HG02870 (cell line): ENCODE data around the gene STUM.
A peak's percentile ranks its signal among the peaks of the same experiment; 100 is the strongest.
"Not testable (repeated sequence)": the region's sequence is repeated elsewhere in the genome, so short reads cannot be mapped to it uniquely, and the experiment has no call there.

Experiments used
- ATAC-seq: cut with Tn5 transposase; IDR thresholded peaks from one replicate; pipeline ENCODE4 v1.9.1; 2021; ENCODE audit warnings: mild to moderate bottlenecking, moderate library complexity; ENCODE audit not compliant: unreplicated experiment

STUM gene

GRCh38 chr1:226635456-226635941, 86.9 kb downstream of the STUM start:
- no peak for ATAC-seq

DNA sequence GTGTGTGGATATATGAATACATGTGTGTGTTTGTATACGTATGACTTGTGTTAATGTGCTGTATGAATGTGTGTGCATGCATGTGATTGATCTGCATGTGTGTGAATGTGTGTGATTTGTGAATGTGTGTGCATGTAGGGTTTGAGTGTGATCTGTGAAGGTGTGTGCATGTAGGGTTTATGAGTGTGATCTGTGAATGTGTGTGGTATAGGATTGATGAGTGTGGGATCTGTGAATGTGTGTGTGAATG, 88.2 kb downstream of the STUM start:
- no peak for ATAC-seq

DNA sequence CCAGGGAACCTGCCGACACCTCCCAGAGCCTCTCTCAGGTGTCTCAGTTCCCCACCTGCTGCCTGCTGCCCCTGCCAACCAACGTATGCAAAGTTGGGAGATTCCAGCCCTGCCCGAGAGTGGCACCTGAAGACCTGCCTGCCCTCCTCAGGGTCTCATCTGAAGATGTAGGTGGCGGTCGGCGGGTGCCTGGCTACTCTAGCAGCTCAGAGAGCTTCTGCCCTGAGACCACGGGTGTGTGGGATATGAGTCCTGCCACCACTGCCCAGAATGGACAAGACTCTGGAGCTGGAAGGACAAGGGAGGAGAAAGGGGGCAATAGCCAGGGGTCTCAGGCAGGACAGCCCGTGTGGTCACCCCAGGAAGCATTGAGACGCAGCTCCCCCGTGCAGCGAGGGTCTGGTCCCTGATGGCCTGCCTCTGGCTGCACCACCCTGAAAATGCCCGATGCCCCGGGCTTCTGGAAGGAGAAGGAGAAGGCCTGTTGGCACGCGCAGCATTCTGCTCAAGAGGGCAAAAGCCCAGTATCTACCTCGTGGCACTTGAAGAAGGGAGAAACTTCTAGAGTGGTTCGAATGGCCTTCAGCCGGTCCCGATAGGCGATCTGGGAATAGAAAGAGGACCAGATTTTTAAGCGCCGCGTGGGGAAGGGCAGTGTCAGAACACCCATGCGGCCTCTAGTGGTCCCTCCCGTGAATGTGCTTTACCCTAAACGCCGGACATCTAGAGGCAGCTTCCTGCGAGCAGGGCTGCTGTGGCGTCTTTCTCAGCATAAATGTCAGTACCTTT, 88.8 kb downstream of the STUM start:
- ATAC-seq, result no peak

- no peak for ATAC-seq
Observed at GRCh38 chr1:226638001-226638601, 89.5 kb downstream of the STUM start.

GRCh38 chr1:226638608-226639007, 90.0 kb downstream of the STUM start:
- ATAC-seq, result no peak

GRCh38 chr1:226639206-226639605, 90.6 kb downstream of the STUM start:
- not testable (repeated sequence) for ATAC-seq

GRCh38 chr1:226639631-226640061, 91.1 kb downstream of the STUM start:
- ATAC-seq, result no peak

DNA sequence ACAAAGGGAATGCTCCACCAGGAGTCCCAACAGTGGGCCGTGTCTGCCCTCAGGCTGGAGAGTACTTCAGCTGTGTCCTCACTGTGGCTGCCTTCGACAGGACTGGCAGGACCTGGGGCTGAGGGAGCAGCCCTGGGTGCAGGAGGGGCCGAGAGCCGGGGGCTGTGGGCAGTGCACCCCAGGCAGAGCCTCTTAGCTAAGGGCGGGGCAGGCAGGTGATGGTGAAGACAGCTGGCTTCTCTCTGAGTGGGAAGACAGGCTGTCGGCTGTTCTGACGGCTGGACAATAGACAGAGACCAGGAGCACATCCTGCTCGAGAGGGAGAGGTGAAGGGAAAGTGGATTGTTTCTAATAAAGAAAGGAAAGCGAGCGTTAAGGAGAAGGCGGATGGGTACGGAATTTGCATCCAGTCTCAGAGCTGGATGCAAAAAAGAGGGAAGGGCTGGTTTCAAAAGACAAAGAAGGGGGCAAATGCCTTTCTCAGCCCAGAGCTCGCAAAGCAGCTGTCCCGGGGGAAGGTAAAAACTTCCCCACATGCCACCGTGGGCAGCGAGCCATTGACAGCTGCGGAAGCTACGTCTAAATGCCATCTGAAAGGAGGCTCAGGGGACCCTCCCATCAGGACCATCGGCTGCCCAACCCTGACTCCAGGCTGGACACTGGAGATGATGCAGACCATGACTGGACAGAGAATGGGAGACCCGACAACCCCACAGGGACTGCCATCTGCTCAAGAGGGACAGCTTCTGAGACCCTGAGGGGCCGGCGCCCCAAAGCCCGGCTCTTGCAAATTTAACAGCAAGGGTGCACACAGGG, 92.0 kb downstream of the STUM start:
- no peak for ATAC-seq

- ATAC-seq, result no peak
Observed at GRCh38 chr1:226641671-226642231, 93.2 kb downstream of the STUM start.

DNA sequence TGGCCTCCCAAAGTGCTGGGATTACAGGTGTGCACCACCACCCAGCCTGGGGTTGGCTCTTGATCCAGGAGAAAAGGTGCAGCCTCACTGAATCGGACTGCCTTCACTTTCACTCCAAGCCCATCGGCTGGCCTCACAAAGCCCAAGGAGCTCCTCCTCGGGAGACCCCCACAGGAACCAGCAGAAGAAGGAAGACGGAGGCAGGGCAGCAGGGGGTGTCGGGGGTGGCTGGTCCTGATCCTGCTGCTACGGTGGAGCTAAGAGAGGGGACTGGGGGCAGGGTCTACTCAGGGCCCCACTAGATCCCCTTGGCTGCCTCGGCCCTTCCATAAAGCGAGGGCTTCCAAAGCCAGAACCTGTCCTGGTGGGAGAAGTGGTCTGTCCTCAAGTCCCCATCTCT, 93.9 kb downstream of the STUM start:
- ATAC-seq, result no peak

DNA sequence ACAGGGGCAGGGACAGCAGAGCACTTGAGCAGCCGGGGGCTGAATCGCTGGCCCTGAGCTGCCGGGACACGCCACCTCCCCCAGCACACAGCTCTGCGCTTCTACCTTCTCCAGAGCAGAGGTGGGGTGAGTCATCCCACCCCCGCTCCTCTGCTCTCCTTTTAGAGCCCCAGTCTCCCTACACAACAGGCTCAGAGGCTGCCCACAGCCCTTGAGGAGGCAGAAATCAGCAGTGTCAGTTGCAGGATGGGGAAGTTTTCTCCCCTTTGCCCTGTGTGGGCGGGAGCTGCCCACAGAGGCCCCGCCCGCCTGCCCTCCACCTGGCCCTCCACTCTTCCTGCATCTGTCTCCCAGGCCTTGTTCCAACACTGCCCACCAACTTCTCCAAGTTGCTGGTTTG, 94.6 kb downstream of the STUM start:
- ATAC-seq, result peak; percentile 70

DNA sequence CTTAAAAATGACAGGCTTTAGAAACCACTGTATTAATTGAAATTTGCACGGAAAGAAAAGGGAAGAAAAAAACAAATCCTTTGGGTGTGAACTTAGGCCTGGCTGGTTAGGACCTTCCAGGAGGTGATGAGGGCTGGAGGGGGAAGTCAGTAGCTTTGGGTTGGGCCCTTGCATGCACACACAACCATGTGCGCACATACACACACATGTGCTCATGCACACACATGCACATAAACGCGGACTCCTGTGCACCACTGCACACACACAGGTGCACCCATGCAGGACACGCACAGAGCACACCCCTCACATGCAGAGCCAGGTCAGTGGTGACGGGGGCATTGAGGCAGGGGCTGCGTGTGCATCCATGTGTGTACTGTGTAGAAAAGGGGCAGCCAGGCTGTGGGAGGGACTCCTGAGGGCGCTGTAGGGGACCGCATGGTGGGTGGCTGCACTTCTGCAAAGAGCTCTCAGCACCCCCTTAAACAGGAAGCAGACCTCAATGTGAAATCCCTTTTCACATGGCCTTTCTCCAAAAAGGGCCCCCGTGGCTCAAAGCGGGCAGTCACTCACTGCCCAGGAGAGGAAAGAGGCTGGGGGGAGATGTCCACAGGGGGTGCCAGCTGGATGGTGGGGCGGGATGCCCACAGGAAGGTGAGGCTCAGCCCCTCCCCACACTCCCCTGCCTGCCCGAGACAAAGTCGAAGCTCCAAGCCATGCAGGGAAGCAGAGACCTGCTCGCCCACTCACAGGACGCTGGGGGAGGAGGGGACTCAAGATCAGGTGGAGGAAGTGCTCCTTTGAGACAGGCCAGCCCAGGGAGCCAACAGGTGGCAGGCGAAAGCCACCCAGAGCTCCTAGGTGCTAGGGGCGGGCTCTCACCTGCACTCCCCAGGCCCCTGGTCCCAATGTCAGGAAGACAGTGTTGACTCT, 95.3 kb downstream of the STUM start:
- ATAC-seq, result no peak

DNA sequence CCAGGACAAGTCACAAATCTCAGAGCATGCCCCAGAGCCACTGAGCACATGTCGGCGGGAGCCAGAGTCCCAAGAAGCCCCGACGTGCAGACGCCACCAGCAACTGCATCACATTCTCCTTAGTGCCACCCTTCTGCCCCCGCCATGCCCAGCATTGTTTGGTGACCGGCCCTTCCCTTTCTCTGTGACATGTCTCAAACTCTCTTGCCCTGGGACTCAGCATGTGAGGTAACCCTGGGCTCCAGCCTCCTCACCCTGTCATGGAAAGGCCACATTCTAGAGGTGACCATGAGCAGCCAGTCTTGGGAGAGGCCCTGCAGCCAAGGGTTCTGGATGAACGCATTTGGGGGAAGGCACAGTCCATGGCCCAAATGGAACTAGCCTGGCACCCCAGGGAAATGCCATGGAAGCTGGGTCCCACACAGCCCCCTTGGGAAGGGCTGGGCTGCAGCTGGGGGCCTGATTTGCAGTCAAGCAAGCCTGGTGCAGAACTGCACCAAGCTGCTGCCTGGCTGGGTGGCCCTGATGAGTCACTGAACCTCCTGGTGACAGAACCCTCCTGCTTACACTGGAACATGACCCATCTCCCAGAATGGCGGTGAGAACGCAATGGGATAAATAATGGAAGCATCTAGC, 96.1 kb downstream of the STUM start:
- ATAC-seq, result no peak

GRCh38 chr1:226645279-226645976, 96.9 kb downstream of the STUM start:
- no peak for ATAC-seq

DNA sequence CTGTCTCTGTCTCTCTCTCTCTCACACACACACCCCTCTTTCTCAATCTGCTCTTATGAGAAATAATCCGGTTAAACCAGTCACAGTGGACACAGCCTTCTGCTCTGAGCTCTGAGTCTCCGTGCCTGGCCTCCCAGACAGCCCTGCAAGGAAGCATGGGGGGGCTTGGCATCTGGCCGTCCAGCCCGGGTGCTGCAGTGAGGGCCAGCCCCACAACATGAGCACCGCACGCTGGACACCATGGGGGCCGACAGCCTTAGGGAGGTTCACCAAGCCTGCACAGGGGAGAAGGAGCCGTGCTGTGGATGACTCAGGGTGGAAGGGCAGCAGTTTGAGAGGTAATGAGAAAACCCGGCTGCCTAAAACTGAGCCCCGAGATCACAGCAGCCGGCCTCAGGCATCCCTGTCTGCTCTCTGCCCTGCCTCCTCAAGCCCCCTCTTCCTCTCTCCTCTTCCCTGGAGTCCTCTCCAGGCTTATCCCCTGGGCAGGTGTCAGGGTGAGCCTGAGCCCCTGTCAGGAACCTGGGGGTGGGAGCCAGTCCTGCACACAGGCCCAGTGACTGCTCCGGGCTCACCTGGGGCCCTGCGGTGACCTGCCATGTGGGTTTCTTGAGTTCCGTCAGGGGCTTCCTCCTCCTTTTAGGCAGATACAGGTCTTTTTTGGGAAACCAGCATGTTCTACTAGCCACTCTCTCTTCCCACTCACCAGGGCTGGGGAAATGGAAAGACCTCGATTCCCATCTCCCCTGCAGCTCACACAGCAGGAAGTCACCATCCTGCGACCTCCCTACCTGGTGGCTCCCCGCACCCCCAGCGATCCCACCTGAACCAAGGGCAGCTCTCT, 97.7 kb downstream of the STUM start:
- ATAC-seq, result no peak

DNA sequence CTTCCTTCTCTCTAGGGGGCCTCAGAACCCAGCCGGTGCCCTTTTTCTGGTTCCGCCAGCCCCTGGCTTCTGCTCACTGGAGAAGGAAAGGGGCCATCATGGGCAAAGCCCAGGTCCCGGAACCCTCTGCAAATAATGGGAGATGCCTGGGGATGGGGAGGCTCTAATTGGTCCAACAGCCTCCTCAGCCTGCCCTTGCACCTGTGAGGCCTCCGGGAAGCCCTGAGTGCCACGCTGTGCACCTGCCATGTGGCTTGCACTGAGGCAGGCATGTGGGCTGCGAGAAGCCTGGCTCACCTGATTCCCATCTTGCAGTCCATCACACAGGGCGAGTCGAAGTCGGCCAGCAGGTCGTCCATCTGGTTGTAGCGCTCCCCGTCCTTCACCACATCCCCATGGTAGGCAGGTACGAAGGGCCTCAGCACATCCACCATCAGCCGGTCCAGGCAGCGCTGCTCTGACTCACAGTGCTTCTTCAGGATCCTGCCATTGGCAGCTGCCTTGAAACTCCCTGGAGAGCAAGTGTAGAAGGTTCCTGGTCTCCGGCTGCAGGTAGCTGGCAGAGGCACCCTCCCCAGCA, 98.4 kb downstream of the STUM start:
- no peak for ATAC-seq

GRCh38 chr1:226647719-226648118, 99.2 kb downstream of the STUM start:
- ATAC-seq, result no peak

DNA sequence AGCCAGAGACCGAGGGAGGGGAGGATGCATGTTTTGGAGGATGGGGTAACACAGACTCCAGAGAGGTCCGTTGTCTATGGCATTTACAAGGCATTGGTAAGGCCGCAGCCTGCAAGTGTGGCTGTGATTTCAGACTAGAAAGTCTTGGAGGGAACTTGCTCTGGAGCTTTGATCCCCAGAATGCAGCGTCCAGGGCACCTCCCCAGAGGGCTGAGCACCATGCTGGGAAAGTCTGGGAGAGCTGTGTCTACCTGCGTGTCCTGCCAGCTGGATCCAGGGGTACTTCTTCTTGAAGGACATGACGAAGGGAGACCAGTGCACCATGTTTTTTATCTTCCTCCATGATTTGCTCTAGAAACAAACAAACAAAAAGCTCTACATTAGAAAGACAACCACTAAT, 99.9 kb downstream of the STUM start:
- no peak for ATAC-seq
